ENCODE results near the gene CD2BP2. TPM values are rescaled to one million over a fixed set of nuclear protein-coding genes. Genes with fewer than 3 reads are reported as not detected.
A peak's percentile ranks its signal among the peaks of the same experiment; 100 is the strongest.

The CD2BP2 gene
- total and polyA plus RNA-seq, 2 of the 13 experiments (the other 11 are each of a cell fraction or from before 2014, with no cell fraction given) = 24.9 to 54.6 TPM

DNA sequence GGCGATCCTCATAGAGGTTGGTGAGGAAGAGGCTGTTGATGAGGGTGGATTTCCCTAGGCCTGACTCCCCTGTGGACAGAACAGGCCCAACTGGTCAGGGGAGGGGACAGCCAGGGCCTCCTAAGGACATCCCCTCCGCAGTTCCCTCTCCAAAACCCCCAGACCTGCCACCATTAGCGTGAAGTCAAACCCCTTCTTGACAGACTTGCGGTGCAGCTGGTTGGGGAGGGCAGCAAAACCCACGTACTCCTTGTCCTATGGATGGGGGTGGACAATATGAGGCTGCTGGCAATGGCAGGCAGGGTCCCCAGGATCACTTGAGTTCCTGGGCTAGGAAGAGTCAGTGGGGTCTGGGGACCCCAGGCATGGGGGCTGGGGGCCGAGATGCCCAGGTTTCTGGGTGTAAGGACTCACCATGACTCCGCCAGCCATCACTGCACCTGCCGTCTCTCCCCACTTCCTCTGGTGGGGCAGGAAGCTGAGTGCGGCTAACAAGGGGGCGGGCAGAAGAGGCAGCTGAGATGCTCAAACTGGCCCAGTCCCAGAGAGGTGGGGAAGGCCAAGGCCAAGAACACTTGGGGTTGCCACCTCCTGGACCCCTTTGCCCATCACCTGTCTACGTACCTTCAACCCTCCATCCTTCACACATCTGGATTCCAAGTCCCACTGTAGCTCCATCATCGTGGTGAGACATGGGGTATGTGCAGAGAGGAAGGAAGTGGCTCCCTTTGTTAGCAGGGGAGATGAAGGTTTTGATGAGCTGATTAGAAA is 27.2 kb upstream of the CD2BP2 start, which contains the start of gene SEPTIN1 (continued):
- TF ChIP-seq, protein P1, sequence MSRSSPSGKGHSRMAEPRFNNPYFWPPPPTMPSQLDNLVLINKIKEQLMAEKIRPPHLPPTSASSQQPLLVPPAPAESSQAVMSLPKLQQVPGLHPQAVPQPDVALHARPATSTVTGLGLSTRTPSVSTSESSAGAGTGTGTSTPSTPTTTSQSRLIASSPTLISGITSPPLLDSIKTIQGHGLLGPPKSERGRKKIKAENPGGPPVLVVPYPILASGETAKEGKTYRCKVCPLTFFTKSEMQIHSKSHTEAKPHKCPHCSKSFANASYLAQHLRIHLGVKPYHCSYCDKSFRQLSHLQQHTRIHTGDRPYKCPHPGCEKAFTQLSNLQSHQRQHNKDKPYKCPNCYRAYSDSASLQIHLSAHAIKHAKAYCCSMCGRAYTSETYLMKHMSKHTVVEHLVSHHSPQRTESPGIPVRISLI (CRISPR knock-in tag; IDR thresholded peaks at IDR 0.05; ENCODE audit: borderline replicate concordance) = no peak
- TF ChIP-seq ZNF282 (IDR thresholded peaks at IDR 0.05; ENCODE audit: partially characterized antibody) = no peak

DNA sequence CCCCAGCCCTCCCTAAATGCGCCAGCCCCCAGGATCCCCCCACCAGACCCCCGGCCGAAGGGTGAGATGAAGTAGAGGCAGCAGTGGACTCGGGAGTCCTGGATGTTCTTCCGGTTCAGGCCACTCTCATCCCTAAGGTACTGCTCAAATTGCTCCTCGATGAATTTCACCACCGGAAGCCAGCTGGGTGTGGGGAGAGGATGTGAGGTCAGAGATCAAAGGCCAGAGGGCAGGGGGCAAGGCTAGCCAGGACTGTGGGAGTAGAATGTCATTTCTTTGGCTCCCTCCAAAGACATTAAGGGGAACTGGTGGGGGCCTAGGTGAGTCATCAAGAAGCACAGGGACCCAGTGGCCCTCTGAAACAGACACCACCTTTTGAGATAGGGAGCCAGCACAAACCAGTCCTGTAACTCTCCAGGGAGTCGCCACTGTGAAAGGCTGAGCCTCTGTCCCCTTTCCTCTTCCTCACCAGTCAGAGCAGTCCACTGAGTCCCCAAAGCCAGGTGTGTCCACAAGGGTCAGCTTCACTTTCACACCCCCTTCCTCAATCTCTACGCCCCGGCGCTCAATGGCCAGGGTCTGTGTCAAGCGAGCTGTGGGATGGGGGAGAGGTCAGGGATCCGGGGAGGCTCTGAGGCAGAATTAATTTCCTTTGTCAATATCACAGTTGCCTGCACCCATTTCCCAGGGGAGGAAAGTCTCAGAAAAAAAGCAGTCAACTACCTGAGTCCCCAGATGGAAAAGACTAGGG is 26.4 kb upstream of the CD2BP2 start:
- Histone ChIP-seq H3K36me3 (replicated peaks in 1 of 2; ENCODE audit: control insufficient read depth in 1 of 2, insufficient read depth in 2 of 2, low read length in 2 of 2) (no peaks in the 10 kb centered on the region), H3K4me3 (replicated peaks in 1 of 3; ENCODE audit: insufficient read depth in 1 of 3, low read depth in 2 of 3, low read length in 3 of 3) (peak overlapping the region in 1 of 3 experiments; percentile 27; a peak in 1 of 6 replicates), H3K4me1 (ENCODE audit: insufficient read depth, low read length) (peaks cover 49% of the 10 kb centered on the region), H2AFZ (ENCODE audit: low read length) (no peak overlapping the region), H3K9me3 (ENCODE audit: low read length) (no peaks in the 10 kb centered on the region), H3K27ac (ENCODE audit: extremely low read length, insufficient read depth, low read length) (no peak overlapping the region), H3K27me3 (ENCODE audit: control insufficient read depth in 1 of 2, insufficient read depth in 2 of 2, low read length in 2 of 2) (no peaks in the 10 kb centered on the region), H3K4me2 (ENCODE audit: low read depth, low read length) (peak overlapping the region; percentile 54), H3K9ac (ENCODE audit: insufficient read depth, low read depth, low read length) (no peak overlapping the region), H4K20me1 (ENCODE audit: insufficient read depth, low read length) (no peaks in the 10 kb centered on the region), H3K79me2 (ENCODE audit: insufficient read depth, low read length) (peaks cover 2% of the 10 kb centered on the region)
- POLR2A ChIA-PET = interaction anchor here (0.5 to 2.9 kb wide), 5 partner anchors 9 to 269 kb away, joined by 3 to 14 read pairs (median 6); partner anchors contain the start of genes PRR14, ZNF48 and ZNF771
- intact Hi-C loops (cut with micrococcal nuclease; ENCODE audit: unreplicated experiment) (no loop called here), in situ Hi-C loops (cut with HindIII; ENCODE audit: extremely low pct_ligation_motif_present, low pct_unique_long_range_greater_than_20kb) (no loop called here)
- no TSS peak for BruUV-seq (replicated peaks)
- FAIRE-seq = no peak
- 52% methylated on average over 13 of the region's 13 CpGs for WGBS (ENCODE audit: low lambda C conversion rate)
- DNase-seq (ENCODE audit: low spot score) = no peak
- CTCF ChIA-PET (ENCODE audit: low intra/inter-chr PET ratio, low total read pairs) = no interaction called here
- ATAC-seq = no peak
- 0 out of 2 replicates have a peak, but pooled peaks have one; percentile 31 for TF ChIP-seq ESRRA (CRISPR knock-in tag; IDR thresholded peaks at IDR 0.05; ENCODE audit: low read depth)
- no peak for TF ChIP-seq ZNF260 (CRISPR knock-in tag; IDR thresholded peaks at IDR 0.05; ENCODE audit: borderline replicate concordance, low read depth)
- TF ChIP-seq, protein P2, sequence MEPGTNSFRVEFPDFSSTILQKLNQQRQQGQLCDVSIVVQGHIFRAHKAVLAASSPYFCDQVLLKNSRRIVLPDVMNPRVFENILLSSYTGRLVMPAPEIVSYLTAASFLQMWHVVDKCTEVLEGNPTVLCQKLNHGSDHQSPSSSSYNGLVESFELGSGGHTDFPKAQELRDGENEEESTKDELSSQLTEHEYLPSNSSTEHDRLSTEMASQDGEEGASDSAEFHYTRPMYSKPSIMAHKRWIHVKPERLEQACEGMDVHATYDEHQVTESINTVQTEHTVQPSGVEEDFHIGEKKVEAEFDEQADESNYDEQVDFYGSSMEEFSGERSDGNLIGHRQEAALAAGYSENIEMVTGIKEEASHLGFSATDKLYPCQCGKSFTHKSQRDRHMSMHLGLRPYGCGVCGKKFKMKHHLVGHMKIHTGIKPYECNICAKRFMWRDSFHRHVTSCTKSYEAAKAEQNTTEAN (CRISPR knock-in tag; conservative IDR thresholded peaks at IDR 0.05) = no peak
- TF ChIP-seq, protein P3, sequence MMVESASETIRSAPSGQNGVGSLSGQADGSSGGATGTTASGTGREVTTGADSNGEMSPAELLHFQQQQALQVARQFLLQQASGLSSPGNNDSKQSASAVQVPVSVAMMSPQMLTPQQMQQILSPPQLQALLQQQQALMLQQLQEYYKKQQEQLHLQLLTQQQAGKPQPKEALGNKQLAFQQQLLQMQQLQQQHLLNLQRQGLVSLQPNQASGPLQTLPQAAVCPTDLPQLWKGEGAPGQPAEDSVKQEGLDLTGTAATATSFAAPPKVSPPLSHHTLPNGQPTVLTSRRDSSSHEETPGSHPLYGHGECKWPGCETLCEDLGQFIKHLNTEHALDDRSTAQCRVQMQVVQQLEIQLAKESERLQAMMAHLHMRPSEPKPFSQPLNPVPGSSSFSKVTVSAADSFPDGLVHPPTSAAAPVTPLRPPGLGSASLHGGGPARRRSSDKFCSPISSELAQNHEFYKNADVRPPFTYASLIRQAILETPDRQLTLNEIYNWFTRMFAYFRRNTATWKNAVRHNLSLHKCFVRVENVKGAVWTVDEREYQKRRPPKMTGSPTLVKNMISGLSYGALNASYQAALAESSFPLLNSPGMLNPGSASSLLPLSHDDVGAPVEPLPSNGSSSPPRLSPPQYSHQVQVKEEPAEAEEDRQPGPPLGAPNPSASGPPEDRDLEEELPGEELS (CRISPR knock-in tag; IDR thresholded peaks at IDR 0.05) = 0 out of 2 replicates have a peak, but pooled peaks have one; percentile 9
- TF ChIP-seq PHF20 (CRISPR knock-in tag; IDR thresholded peaks at IDR 0.05) = peak; percentile 64; the same call in 1 of the 2 replicates
- TF ChIP-seq NCOA5 (CRISPR knock-in tag; IDR thresholded peaks at IDR 0.05) = no peak
- 0 out of 2 replicates have a peak, but pooled peaks have one; percentile 10 for TF ChIP-seq SIX4 (CRISPR knock-in tag; IDR thresholded peaks at IDR 0.05)
- 0 out of 2 replicates have a peak, but pooled peaks have one; percentile 23 for TF ChIP-seq ZFX (CRISPR knock-in tag; IDR thresholded peaks at IDR 0.05; ENCODE audit: low read depth)
- TF ChIP-seq GATAD2A (CRISPR knock-in tag; IDR thresholded peaks at IDR 0.05) = 0 out of 2 replicates have a peak, but pooled peaks have one; percentile 19
- TF ChIP-seq HMG20A (CRISPR knock-in tag; IDR thresholded peaks at IDR 0.05; ENCODE audit: borderline replicate concordance) = no peak
